Activated CD4-positive, alpha-beta T cell treated with anti-CD3 and anti-CD28 coated beads, Interleukin-2, amount 10 ng/mL, durations not matched to agents 7 days and 5 days (primary cell): Measurements from ENCODE around the gene NEDD4. TPM values are rescaled to one million over a fixed set of nuclear protein-coding genes. Genes with fewer than 3 reads are reported as not detected.
"Not testable (repeated sequence)": the region's sequence is repeated elsewhere in the genome, so short reads cannot be mapped to it uniquely, and the experiment has no call there.

Experiments used
- CTCF ChIA-PET: fragments of 350-600 bp; sonication (Branson Sonifier 250); formaldehyde crosslinking; loops from one replicate; lab custom pipeline; 2021; ENCODE audit warnings: antibody characterized with exemption; lab: Charles Lee
- POLR2A ChIA-PET: fragments of 350-600 bp; sonication (Branson Sonifier 250); formaldehyde crosslinking; loops from one replicate; lab custom pipeline; 2021; ENCODE audit warnings: antibody characterized with exemption; lab: Charles Lee
- DNase-seq: peaks from one replicate; pipeline ENCODE4 v3.0.0-alpha.2; 2020
- H3K27ac Mint-ChIP-seq: one replicate; pipeline ENCODE4 v1.8.0; 2021; ENCODE audit warnings: mild to moderate bottlenecking, moderate library complexity, mixed read lengths
- H3K27me3 Mint-ChIP-seq: one replicate; pipeline ENCODE4 v1.8.0; 2021; ENCODE audit warnings: mixed read lengths
- H3K36me3 Mint-ChIP-seq: one replicate; pipeline ENCODE4 v1.8.0; 2021; ENCODE audit warnings: low read depth, mixed read lengths
- H3K4me1 Mint-ChIP-seq: one replicate; pipeline ENCODE4 v1.8.0; 2021; ENCODE audit warnings: mixed read lengths
- H3K4me3 Mint-ChIP-seq: one replicate; pipeline ENCODE4 v1.8.0; 2021; ENCODE audit warnings: mild to moderate bottlenecking, moderate library complexity, mixed read lengths
- H3K9me3 Mint-ChIP-seq: one replicate; pipeline ENCODE4 v1.8.0; 2021; ENCODE audit warnings: mixed read lengths
- total RNA-seq, 2 experiments: library from RNA; stranded (reverse); gene quantifications; one replicate each; pipeline ENCODE4 v1.2.3, GENCODE V29; 2021

The NEDD4 gene
- total RNA-seq, 2 experiments from 2014 or later, result 8.7 to 11.1 TPM

DNA sequence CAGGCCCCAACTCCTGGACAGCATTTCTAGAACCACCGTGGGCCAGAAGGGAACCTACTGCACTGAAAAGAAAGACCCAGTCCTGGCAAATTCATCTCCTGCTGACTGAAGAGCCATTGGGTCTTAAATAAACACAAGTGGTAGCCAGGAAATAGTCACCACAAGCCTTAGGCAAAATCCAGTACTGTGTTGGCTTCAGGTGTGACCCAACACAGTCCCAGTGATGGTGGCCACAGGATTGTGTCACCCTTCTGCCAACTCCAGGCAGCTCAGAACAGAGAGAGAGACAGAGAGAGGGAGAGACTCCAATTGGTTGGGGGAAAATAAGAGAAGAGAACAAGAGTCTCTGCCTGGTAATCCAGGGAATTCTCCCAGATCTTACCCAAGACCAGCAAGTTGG is 23.1 kb downstream of the NEDD4 start:
- ChIA-PET POLR2A (no interaction called here), CTCF (no interaction called here)
- Mint-ChIP-seq H3K4me3 (no peak overlapping the region), H3K4me1 (no peaks in the 10 kb centered on the region), H3K27ac (no peak overlapping the region), H3K36me3 (peaks cover 1% of the 10 kb centered on the region), H3K9me3 (peaks cover 3% of the 10 kb centered on the region), H3K27me3 (no peaks in the 10 kb centered on the region)
- DNase-seq, result no peak

GRCh38 chr15:55969582-55969981 is 23.8 kb downstream of the NEDD4 start:
- Mint-ChIP-seq H3K27me3 (no peaks in the 10 kb centered on the region), H3K9me3 (peaks cover 3% of the 10 kb centered on the region), H3K36me3 (peaks cover 1% of the 10 kb centered on the region), H3K4me3 (no peak overlapping the region), H3K27ac (no peak overlapping the region), H3K4me1 (no peaks in the 10 kb centered on the region)
- DNase-seq, result no peak
- POLR2A ChIA-PET, result no interaction called here
- CTCF ChIA-PET, result no interaction called here

GRCh38 chr15:55968923-55969322 is 24.5 kb downstream of the NEDD4 start:
- ChIA-PET CTCF (no interaction called here), POLR2A (no interaction called here)
- Mint-ChIP-seq H3K9me3 (peaks cover 3% of the 10 kb centered on the region), H3K4me3 (no peak overlapping the region), H3K36me3 (peaks cover 1% of the 10 kb centered on the region), H3K27me3 (no peaks in the 10 kb centered on the region), H3K27ac (no peak overlapping the region), H3K4me1 (no peaks in the 10 kb centered on the region)
- DNase-seq, result no peak

GRCh38 chr15:55965091-55965490 is 28.3 kb downstream of the NEDD4 start:
- Mint-ChIP-seq H3K9me3 (no peaks in the 10 kb centered on the region), H3K36me3 (peaks cover 1% of the 10 kb centered on the region), H3K4me1 (no peaks in the 10 kb centered on the region), H3K4me3 (no peak overlapping the region), H3K27ac (no peak overlapping the region), H3K27me3 (no peaks in the 10 kb centered on the region)
- no peak for DNase-seq
- ChIA-PET POLR2A (no interaction called here), CTCF (no interaction called here)

DNA sequence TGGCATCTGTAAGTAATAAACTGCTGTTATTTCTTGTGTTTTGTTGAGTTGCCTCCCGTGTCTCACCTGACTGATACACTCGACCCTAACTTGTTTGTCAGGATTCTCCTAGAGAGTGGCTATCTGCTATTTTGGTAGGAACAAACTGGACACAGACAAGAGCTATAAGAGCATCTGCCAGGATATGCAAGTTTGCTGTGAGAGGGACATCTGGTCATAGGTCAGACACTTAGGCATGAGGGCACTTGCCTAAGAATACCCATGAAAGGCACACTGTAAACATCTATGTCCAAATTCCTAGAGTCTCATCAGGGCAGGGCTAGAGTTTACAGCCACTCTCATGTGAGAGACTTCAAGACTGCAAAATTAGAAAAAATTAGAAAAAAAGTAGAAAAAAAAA is 32.5 kb downstream of the NEDD4 start:
- no peak overlapping the region for H3K27ac Mint-ChIP-seq
- DNase-seq, result no peak
- no peak overlapping the region for H3K4me3 Mint-ChIP-seq
- peaks cover under 1% of the 10 kb centered on the region for H3K36me3 Mint-ChIP-seq
- CTCF ChIA-PET, result no interaction called here
- H3K4me1 Mint-ChIP-seq, result no peaks in the 10 kb centered on the region
- POLR2A ChIA-PET, result no interaction called here
- H3K9me3 Mint-ChIP-seq, result no peaks in the 10 kb centered on the region
- H3K27me3 Mint-ChIP-seq, result no peaks in the 10 kb centered on the region

- no peak for DNase-seq
- H3K9me3 Mint-ChIP-seq, result no peaks in the 10 kb centered on the region
- no peaks in the 10 kb centered on the region for H3K36me3 Mint-ChIP-seq
- ChIA-PET CTCF (interaction anchor here (0.6 kb wide), 1 partner anchor 1163 kb away, joined by 3 read pairs; no protein-coding TSS in a partner anchor), POLR2A (no interaction called here)
- H3K4me1 Mint-ChIP-seq, result no peaks in the 10 kb centered on the region
- H3K4me3 Mint-ChIP-seq, result no peak overlapping the region
- H3K27ac Mint-ChIP-seq, result no peak overlapping the region
- no peaks in the 10 kb centered on the region for H3K27me3 Mint-ChIP-seq
These were observed 33.5 kb downstream of the NEDD4 start for GRCh38 chr15:55959744-55960447.

DNA sequence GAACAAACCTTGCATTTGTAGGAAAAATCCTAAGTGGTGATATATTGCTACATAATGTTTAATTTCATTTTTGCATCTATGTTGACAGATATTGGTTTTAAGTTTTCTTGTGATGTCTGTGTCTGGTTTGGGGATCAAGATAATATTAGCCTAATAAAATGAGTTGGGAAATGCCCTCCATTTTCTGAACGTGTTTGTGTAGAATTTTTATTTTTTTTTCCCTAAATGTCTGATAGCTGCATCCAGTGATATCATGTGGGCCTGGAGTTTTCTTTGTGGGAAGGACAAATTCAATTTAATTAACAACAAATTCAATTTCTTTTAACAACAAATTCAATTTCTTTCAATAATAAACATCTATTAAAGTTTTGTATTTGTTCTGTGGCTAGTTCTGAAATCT is 35.1 kb downstream of the NEDD4 start:
- Mint-ChIP-seq H3K4me1 (no peaks in the 10 kb centered on the region), H3K4me3 (no peak overlapping the region), H3K27ac (no peak overlapping the region), H3K9me3 (no peaks in the 10 kb centered on the region), H3K27me3 (no peaks in the 10 kb centered on the region), H3K36me3 (no peaks in the 10 kb centered on the region)
- POLR2A ChIA-PET, result no interaction called here
- DNase-seq, result no peak
- CTCF ChIA-PET, result no interaction called here

DNA sequence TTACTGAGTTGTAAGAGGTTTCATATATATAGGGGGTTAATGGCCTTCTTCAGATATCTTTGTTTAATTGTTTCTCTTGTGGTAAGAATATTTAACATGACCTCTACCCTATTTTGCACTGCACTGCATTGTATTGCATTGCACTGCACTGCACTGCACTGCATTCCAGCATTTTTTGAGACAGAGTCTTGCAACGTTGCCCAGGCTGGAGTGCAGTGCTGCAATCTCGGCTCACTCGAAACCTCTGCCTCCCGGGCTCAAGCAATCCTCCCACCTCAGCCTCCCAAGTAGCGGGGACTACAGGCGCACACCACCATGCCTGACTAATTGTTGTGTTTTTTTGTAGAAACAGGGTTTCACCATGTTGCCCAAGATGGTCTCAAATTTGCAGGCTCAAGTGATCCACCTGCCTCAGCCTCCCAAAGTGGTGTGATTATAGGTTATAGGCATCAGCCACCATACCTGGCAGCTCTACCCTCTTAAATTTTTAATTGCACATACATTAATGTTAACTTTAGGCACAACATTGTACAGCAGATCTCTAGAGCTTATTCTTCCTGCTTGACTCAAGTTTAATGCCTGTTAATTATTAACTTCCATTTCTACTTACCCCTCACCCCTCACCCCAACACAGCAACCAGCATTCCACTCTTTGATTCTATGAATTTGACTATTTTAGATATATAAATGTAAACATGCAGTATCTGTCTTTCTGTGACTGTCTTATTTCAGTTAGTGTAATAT is 38.4 kb downstream of the NEDD4 start:
- ChIA-PET CTCF (no interaction called here), POLR2A (no interaction called here)
- no peaks in the 10 kb centered on the region for H3K4me1 Mint-ChIP-seq
- no peak overlapping the region for H3K27ac Mint-ChIP-seq
- H3K27me3 Mint-ChIP-seq, result no peaks in the 10 kb centered on the region
- no peaks in the 10 kb centered on the region for H3K36me3 Mint-ChIP-seq
- H3K9me3 Mint-ChIP-seq, result no peaks in the 10 kb centered on the region
- DNase-seq, result no peak
- no peak overlapping the region for H3K4me3 Mint-ChIP-seq

DNA sequence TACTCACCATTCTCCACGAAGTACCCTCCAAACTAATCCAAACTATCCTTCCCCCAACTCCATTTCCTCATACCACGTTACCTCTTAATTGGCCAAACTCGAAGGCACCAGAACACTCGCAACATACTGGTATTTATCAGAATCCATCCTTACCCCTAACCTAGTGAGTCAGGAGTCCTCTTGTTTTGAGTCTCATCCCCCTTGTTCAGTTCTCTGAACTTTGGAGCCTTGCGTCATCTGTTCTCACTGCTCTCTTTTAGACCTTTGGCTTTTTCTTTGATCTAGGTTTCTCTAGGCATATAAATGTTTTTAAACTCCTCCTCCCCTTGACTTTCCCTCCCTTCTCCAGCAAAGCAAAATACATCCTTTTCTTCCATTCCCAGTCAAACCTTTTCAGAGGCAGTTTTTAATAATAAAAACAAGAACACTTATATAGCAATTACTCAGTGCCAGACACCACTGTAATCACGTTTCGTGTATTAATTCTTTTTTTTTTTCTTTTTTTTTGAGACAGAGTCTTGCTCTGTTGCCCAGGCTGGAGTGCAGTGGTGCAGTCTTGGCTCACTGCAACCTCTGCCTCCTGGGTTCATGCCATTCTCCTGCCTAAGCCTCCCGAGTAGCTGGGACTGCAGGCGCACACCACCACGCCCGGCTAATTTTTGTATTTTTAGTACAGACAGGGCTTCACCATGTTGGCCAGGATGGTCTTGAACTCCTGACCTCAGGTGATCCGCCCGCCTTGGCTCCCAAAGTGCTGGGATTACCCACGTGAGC is 40.7 kb downstream of the NEDD4 start:
- H3K27ac Mint-ChIP-seq, H3K9me3 Mint-ChIP-seq, H3K4me1 Mint-ChIP-seq, CTCF ChIA-PET, DNase-seq, H3K4me3 Mint-ChIP-seq, H3K27me3 Mint-ChIP-seq, H3K36me3 Mint-ChIP-seq, POLR2A ChIA-PET: not testable (repeated sequence)

- H3K36me3 Mint-ChIP-seq, DNase-seq, H3K27me3 Mint-ChIP-seq, H3K27ac Mint-ChIP-seq, H3K4me1 Mint-ChIP-seq, CTCF ChIA-PET, H3K4me3 Mint-ChIP-seq, H3K9me3 Mint-ChIP-seq: not testable (repeated sequence)
- POLR2A ChIA-PET, result interaction anchor here (0.6 kb wide), 1 partner anchor 81 kb away, joined by 6 read pairs; no protein-coding TSS in a partner anchor
These were observed 48.8 kb downstream of the NEDD4 start for GRCh38 chr15:55944606-55945005.

GRCh38 chr15:55942332-55942731 is 51.1 kb downstream of the NEDD4 start:
- POLR2A ChIA-PET, result no interaction called here
- Mint-ChIP-seq H3K4me3 (no peak overlapping the region), H3K9me3 (peaks cover 16% of the 10 kb centered on the region), H3K27ac (no peak overlapping the region), H3K27me3 (no peaks in the 10 kb centered on the region), H3K36me3 (peaks cover 16% of the 10 kb centered on the region), H3K4me1 (no peaks in the 10 kb centered on the region)
- CTCF ChIA-PET, result no interaction called here
- DNase-seq, result no peak

DNA sequence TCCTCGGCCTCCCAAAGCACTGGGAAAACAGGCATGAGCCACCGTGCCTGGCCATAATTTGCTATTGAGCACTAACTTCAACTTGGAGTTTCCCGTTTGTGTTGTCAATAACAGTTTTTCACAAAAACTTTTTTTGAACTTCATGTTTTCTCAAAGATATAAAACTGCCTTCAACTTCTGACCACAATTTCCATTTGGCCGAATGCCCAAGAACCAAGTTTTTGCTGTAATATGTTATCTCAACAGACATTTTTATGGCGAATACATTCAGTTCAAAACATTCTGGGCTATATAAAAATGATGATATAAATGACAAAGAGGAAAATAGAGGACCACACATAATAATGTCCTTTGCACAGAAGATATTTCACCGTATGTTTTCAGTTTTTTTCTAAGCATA is 56.4 kb downstream of the NEDD4 start:
- no peak overlapping the region for H3K27ac Mint-ChIP-seq
- no peak overlapping the region for H3K4me3 Mint-ChIP-seq
- no peaks in the 10 kb centered on the region for H3K27me3 Mint-ChIP-seq
- H3K36me3 Mint-ChIP-seq, result peaks cover 15% of the 10 kb centered on the region
- H3K4me1 Mint-ChIP-seq, result no peaks in the 10 kb centered on the region
- CTCF ChIA-PET, result no interaction called here
- H3K9me3 Mint-ChIP-seq, result peaks cover 14% of the 10 kb centered on the region
- POLR2A ChIA-PET, result no interaction called here
- no peak for DNase-seq

DNA sequence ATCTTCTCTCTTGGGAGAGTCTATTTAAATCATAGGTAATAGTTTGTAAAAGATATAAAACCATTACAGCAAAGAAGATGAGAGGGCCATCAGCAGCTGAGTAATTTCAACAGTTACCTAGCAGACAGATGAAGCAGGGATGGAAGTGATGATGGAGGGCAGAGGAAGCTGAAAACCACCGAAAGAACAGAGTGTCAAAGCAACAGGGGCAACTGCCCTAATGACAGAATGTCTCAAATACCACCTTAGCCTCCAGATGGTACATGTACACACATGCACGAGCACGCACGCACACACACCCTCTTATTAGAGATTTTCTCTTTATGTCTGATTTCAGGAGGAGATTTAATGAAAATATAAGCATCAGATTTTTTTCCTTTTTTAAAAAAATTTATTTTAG is 64.5 kb downstream of the NEDD4 start:
- peaks cover 3% of the 10 kb centered on the region for H3K4me1 Mint-ChIP-seq

More for the DNA sequence above, 64.5 kb downstream of the NEDD4 start:
- peaks cover 2% of the 10 kb centered on the region for H3K36me3 Mint-ChIP-seq
- no peak overlapping the region for H3K4me3 Mint-ChIP-seq
- no peaks in the 10 kb centered on the region for H3K27me3 Mint-ChIP-seq
- DNase-seq, result no peak
- no peak overlapping the region for H3K27ac Mint-ChIP-seq
- CTCF ChIA-PET, result no interaction called here
- H3K9me3 Mint-ChIP-seq, result peaks cover 2% of the 10 kb centered on the region
- POLR2A ChIA-PET, result no interaction called here
